Measurements from ENCODE around the gene SLC12A7.

The SLC12A7 gene

DNA sequence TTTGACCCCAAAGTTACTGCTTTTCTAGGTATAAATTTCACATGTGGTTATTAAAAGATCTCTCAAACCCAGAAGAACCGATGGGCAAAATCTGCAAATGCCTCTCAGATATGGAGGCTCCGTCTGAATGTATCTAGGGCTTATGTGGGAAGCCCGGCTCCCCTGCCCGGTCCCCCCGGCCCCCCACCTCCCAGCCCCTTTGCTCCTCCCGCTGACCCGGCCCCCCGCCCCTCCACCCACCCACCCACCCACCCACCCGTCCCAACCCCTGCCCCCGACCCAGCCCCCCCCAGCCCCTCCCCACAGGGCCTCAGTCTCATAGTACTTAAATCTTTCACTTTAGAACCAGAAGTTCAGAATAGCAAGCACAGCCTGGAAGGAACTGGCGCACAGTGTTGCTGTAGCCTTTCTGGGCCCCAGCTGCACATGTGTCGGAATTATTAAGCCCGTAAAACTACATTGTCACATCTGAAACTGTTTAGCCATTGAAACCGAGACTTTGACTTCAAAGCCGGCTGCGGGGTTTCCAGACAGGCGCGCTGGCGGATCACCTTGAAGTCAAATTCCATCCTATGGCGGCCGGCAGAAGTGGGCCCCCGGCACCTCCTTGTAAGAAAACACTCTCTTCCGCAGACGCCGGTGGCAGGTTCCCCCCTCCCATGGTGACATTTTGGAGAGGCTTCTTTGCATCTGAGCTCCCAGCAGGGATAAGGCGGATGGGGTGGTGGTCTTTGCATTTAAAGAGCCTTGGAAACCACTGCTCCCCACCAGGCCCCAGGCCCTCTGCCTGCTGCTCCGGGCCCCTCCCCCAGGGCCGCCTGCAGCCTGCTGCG, 90.5 kb downstream of the SLC12A7 start:
- no peak for DNase-seq
- no peaks in the 10 kb centered on the region for H3K4me1 ChIP-seq

GRCh38 chr5:1020452-1020961, 91.4 kb downstream of the SLC12A7 start:
- Histone ChIP-seq H3K27me3 (no peaks in the 10 kb centered on the region), H3K9me3 (no peaks in the 10 kb centered on the region), H3K4me3 (ENCODE audit: low read depth, low read length) (no peak overlapping the region), H3K4me1 (no peaks in the 10 kb centered on the region), H3K36me3 (no peaks in the 10 kb centered on the region)
- TF ChIP-seq, protein P1, sequence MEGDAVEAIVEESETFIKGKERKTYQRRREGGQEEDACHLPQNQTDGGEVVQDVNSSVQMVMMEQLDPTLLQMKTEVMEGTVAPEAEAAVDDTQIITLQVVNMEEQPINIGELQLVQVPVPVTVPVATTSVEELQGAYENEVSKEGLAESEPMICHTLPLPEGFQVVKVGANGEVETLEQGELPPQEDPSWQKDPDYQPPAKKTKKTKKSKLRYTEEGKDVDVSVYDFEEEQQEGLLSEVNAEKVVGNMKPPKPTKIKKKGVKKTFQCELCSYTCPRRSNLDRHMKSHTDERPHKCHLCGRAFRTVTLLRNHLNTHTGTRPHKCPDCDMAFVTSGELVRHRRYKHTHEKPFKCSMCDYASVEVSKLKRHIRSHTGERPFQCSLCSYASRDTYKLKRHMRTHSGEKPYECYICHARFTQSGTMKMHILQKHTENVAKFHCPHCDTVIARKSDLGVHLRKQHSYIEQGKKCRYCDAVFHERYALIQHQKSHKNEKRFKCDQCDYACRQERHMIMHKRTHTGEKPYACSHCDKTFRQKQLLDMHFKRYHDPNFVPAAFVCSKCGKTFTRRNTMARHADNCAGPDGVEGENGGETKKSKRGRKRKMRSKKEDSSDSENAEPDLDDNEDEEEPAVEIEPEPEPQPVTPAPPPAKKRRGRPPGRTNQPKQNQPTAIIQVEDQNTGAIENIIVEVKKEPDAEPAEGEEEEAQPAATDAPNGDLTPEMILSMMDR (IDR thresholded peaks at IDR 0.05; ENCODE audit: low read depth, low read length): no peak
- no peak for DNase-seq

More for the DNA sequence above, 90.5 kb downstream of the SLC12A7 start:
- TF ChIP-seq, protein P1 (IDR thresholded peaks at IDR 0.05; ENCODE audit: low read depth, low read length): no peak
- H3K27me3 ChIP-seq: no peaks in the 10 kb centered on the region
- H3K9me3 ChIP-seq: no peaks in the 10 kb centered on the region
- no peak overlapping the region for H3K4me3 ChIP-seq (ENCODE audit: low read depth, low read length)
- no peaks in the 10 kb centered on the region for H3K36me3 ChIP-seq

DNA sequence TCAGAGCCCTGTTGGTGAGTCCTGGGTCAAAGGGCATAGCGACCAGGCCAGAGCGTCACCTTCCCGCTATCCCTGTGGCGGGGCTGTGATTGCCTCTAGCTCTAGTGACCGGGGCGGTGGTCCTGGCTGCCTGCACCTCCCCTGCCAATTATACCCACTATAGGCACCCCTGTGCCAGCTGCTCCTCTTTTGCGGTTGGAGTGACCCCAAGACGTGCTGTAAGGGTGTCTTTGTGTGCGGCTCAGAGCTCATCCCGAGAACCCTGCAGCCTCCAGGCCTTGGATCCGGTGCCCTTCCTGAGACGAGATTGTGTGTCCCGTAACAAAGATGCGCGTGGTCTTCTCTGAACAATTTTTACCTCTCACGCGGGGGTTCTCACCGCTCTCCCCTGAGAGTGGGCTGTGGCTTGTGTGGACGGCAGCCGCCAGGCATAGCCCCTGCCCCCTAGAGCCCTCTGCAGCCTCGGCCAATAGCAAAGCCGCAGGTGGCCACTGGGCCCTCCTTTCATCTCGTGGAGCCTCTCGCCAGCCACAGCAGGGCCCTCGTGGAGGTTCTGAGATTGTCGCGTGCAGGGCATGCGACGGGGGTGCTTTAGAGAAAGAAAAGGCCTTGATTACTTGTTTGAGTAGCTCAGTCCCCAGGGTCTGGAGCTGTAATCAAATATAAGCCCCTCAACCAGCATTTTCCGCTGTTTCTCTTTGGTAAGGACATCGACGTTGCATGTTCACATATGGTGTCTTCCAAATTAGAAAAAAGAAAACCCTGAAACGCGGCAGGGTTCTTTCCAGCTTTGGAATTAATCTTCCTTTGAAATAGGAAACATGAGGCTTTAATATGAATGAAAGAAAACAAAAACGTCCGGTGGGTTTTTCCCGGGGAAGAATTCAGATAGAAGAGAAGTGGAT, 92.6 kb downstream of the SLC12A7 start:
- Histone ChIP-seq H3K4me3 (ENCODE audit: low read depth, low read length) (no peak overlapping the region), H3K4me1 (no peaks in the 10 kb centered on the region), H3K9me3 (no peaks in the 10 kb centered on the region), H3K27me3 (no peaks in the 10 kb centered on the region), H3K36me3 (no peaks in the 10 kb centered on the region)
- DNase-seq: no peak
- TF ChIP-seq, protein P1 (IDR thresholded peaks at IDR 0.05; ENCODE audit: low read depth, low read length): no peak

GRCh38 chr5:1018596-1018995, 93.3 kb downstream of the SLC12A7 start:
- H3K4me3 ChIP-seq (ENCODE audit: low read depth, low read length): no peak overlapping the region
- H3K36me3 ChIP-seq: no peaks in the 10 kb centered on the region
- H3K9me3 ChIP-seq: no peaks in the 10 kb centered on the region
- no peak for DNase-seq
- H3K4me1 ChIP-seq: no peaks in the 10 kb centered on the region
- TF ChIP-seq, protein P1 (IDR thresholded peaks at IDR 0.05; ENCODE audit: low read depth, low read length): no peak
- no peaks in the 10 kb centered on the region for H3K27me3 ChIP-seq

GRCh38 chr5:1017691-1018455, 94.0 kb downstream of the SLC12A7 start:
- H3K4me1 ChIP-seq: no peaks in the 10 kb centered on the region
- no peaks in the 10 kb centered on the region for H3K9me3 ChIP-seq
- no peak for DNase-seq
- no peak overlapping the region for H3K4me3 ChIP-seq (ENCODE audit: low read depth, low read length)
- TF ChIP-seq, protein P1 (IDR thresholded peaks at IDR 0.05; ENCODE audit: low read depth, low read length): no peak
- no peaks in the 10 kb centered on the region for H3K27me3 ChIP-seq
- no peaks in the 10 kb centered on the region for H3K36me3 ChIP-seq

Measured in BE2C (cell line).